Activated T-helper 17 cell treated with anti-CD3 and anti-CD28 coated beads, Interleukin-2, amount 50 U/mL, for 72 hours (primary cell): ENCODE results near the gene GAS7. TPM values are rescaled to one million over a fixed set of nuclear protein-coding genes. Genes with fewer than 3 reads are reported as not detected.
"Not testable (repeated sequence)": the region's sequence is repeated elsewhere in the genome, so short reads cannot be mapped to it uniquely, and the experiment has no call there.

Source experiments
- ATAC-seq: fragments of 150-1000 bp; cut with Tn5 transposase; replicated peaks from 2 replicates; pipeline ENCODE4 v1.10.0; 2021; ENCODE audit warnings: mild to moderate bottlenecking, moderate library complexity
- H3K27ac Mint-ChIP-seq: one replicate; pipeline ENCODE4 v1.8.0; 2022; ENCODE audit warnings: mixed read lengths
- H3K27me3 Mint-ChIP-seq: one replicate; pipeline ENCODE4 v1.8.0; 2022; ENCODE audit warnings: mixed read lengths
- H3K36me3 Mint-ChIP-seq: one replicate; pipeline ENCODE4 v1.8.0; 2022; ENCODE audit warnings: low read depth, mild to moderate bottlenecking, mixed read lengths
- H3K4me1 Mint-ChIP-seq: one replicate; pipeline ENCODE4 v1.8.0; 2022; ENCODE audit warnings: mixed read lengths
- H3K4me3 Mint-ChIP-seq: one replicate; pipeline ENCODE4 v1.8.0; 2022; ENCODE audit warnings: mild to moderate bottlenecking, mixed read lengths
- H3K9me3 Mint-ChIP-seq: one replicate; pipeline ENCODE4 v1.8.0; 2022; ENCODE audit warnings: mixed read lengths
- total RNA-seq, 2 donors: library from RNA; stranded (reverse); gene quantifications; one replicate each; pipeline ENCODE4 v1.2.3, GENCODE V29; 2022

Gene GAS7
- total RNA-seq, 2 donors from 2014 or later, result 0.42 to 0.43 TPM

GRCh38 chr17:10107316-10108165, 90.9 kb downstream of the GAS7 start:
- no peak overlapping the region for H3K27ac Mint-ChIP-seq
- no peak overlapping the region for H3K4me3 Mint-ChIP-seq
- peaks cover 24% of the 10 kb centered on the region for H3K27me3 Mint-ChIP-seq
- no peaks in the 10 kb centered on the region for H3K4me1 Mint-ChIP-seq
- H3K9me3 Mint-ChIP-seq, result peaks cover 4% of the 10 kb centered on the region
- ATAC-seq, result no peak
- no peaks in the 10 kb centered on the region for H3K36me3 Mint-ChIP-seq

- H3K4me1 Mint-ChIP-seq, result no peaks in the 10 kb centered on the region
- H3K27ac Mint-ChIP-seq, result no peak overlapping the region
- no peak for ATAC-seq
Measured at GRCh38 chr17:10106067-10106466, 92.3 kb downstream of the GAS7 start.

GRCh38 chr17:10105513-10106001, 92.8 kb downstream of the GAS7 start:
- H3K36me3 Mint-ChIP-seq, result no peaks in the 10 kb centered on the region
- H3K27me3 Mint-ChIP-seq, result peaks cover 16% of the 10 kb centered on the region
- H3K4me1 Mint-ChIP-seq, result no peaks in the 10 kb centered on the region
- H3K9me3 Mint-ChIP-seq, result peaks cover 4% of the 10 kb centered on the region
- ATAC-seq, result no peak
- no peak overlapping the region for H3K4me3 Mint-ChIP-seq
- H3K27ac Mint-ChIP-seq, result no peak overlapping the region

More at GRCh38 chr17:10106067-10106466, 92.3 kb downstream of the GAS7 start:
- Mint-ChIP-seq H3K36me3 (no peaks in the 10 kb centered on the region), H3K9me3 (peaks cover 4% of the 10 kb centered on the region), H3K4me3 (no peak overlapping the region), H3K27me3 (peaks cover 16% of the 10 kb centered on the region)

- no peaks in the 10 kb centered on the region for H3K36me3 Mint-ChIP-seq
- peaks cover 16% of the 10 kb centered on the region for H3K27me3 Mint-ChIP-seq
- no peak overlapping the region for H3K4me3 Mint-ChIP-seq
- H3K27ac Mint-ChIP-seq, result no peak overlapping the region
- no peaks in the 10 kb centered on the region for H3K4me1 Mint-ChIP-seq
- H3K9me3 Mint-ChIP-seq, result peaks cover 4% of the 10 kb centered on the region
- no peak for ATAC-seq
Measured at GRCh38 chr17:10103712-10104111, 94.7 kb downstream of the GAS7 start.

GRCh38 chr17:10102817-10103216, 95.6 kb downstream of the GAS7 start:
- Mint-ChIP-seq H3K9me3 (peaks cover 4% of the 10 kb centered on the region), H3K27me3 (peaks cover 16% of the 10 kb centered on the region), H3K4me1 (no peaks in the 10 kb centered on the region), H3K36me3 (no peaks in the 10 kb centered on the region), H3K27ac (no peak overlapping the region), H3K4me3 (no peak overlapping the region)
- no peak for ATAC-seq

GRCh38 chr17:10099051-10099571, 99.3 kb downstream of the GAS7 start:
- no peaks in the 10 kb centered on the region for H3K9me3 Mint-ChIP-seq
- H3K27ac Mint-ChIP-seq, result no peak overlapping the region
- no peak for ATAC-seq
- no peaks in the 10 kb centered on the region for H3K4me1 Mint-ChIP-seq
- H3K36me3 Mint-ChIP-seq, result no peaks in the 10 kb centered on the region
- H3K27me3 Mint-ChIP-seq, result peaks cover 4% of the 10 kb centered on the region
- H3K4me3 Mint-ChIP-seq, result no peak overlapping the region

- H3K27me3 Mint-ChIP-seq, result peaks cover 8% of the 10 kb centered on the region
- no peaks in the 10 kb centered on the region for H3K36me3 Mint-ChIP-seq
- H3K9me3 Mint-ChIP-seq, result peaks cover 7% of the 10 kb centered on the region
Measured at GRCh38 chr17:10096596-10096995, 101.8 kb downstream of the GAS7 start.

GRCh38 chr17:10095295-10095694, 103.1 kb downstream of the GAS7 start:
- H3K4me1 Mint-ChIP-seq, H3K36me3 Mint-ChIP-seq, ATAC-seq, H3K4me3 Mint-ChIP-seq, H3K9me3 Mint-ChIP-seq, H3K27ac Mint-ChIP-seq: not testable (repeated sequence)
- H3K27me3 Mint-ChIP-seq, result peaks cover 11% of the 10 kb centered on the region

More at GRCh38 chr17:10096596-10096995, 101.8 kb downstream of the GAS7 start:
- ATAC-seq, result no peak
- Mint-ChIP-seq H3K4me1 (no peaks in the 10 kb centered on the region), H3K4me3 (no peak overlapping the region), H3K27ac (no peak overlapping the region)

GRCh38 chr17:10094797-10095196, 103.6 kb downstream of the GAS7 start:
- no peak for ATAC-seq
- Mint-ChIP-seq H3K36me3 (no peaks in the 10 kb centered on the region), H3K4me1 (no peaks in the 10 kb centered on the region), H3K9me3 (peaks cover 7% of the 10 kb centered on the region), H3K4me3 (no peak overlapping the region), H3K27ac (no peak overlapping the region), H3K27me3 (peaks cover 11% of the 10 kb centered on the region)

- ATAC-seq, result no peak
- no peak overlapping the region for H3K27ac Mint-ChIP-seq
- peaks cover 7% of the 10 kb centered on the region for H3K9me3 Mint-ChIP-seq
- no peak overlapping the region for H3K4me3 Mint-ChIP-seq
- peaks cover 11% of the 10 kb centered on the region for H3K27me3 Mint-ChIP-seq
- H3K36me3 Mint-ChIP-seq, result no peaks in the 10 kb centered on the region
- H3K4me1 Mint-ChIP-seq, result no peaks in the 10 kb centered on the region
Measured at GRCh38 chr17:10092595-10092994, 105.8 kb downstream of the GAS7 start.

GRCh38 chr17:10091046-10091445, 107.4 kb downstream of the GAS7 start:
- Mint-ChIP-seq H3K4me1 (no peaks in the 10 kb centered on the region), H3K36me3 (no peaks in the 10 kb centered on the region), H3K9me3 (peaks cover 7% of the 10 kb centered on the region), H3K27ac (no peak overlapping the region), H3K27me3 (peaks cover 10% of the 10 kb centered on the region), H3K4me3 (no peak overlapping the region)
- no peak for ATAC-seq

GRCh38 chr17:10089196-10089804, 109.1 kb downstream of the GAS7 start:
- no peak for ATAC-seq

GRCh38 chr17:10088444-10088843, 110.0 kb downstream of the GAS7 start:
- Mint-ChIP-seq H3K27ac (no peak overlapping the region), H3K9me3 (peaks cover 7% of the 10 kb centered on the region), H3K4me3 (no peak overlapping the region), H3K36me3 (no peaks in the 10 kb centered on the region), H3K27me3 (peaks cover 6% of the 10 kb centered on the region), H3K4me1 (no peaks in the 10 kb centered on the region)
- ATAC-seq, result no peak

More at GRCh38 chr17:10089196-10089804, 109.1 kb downstream of the GAS7 start:
- Mint-ChIP-seq H3K27me3 (peaks cover 6% of the 10 kb centered on the region), H3K4me1 (no peaks in the 10 kb centered on the region), H3K36me3 (no peaks in the 10 kb centered on the region), H3K4me3 (no peak overlapping the region), H3K9me3 (peaks cover 7% of the 10 kb centered on the region), H3K27ac (no peak overlapping the region)

- Mint-ChIP-seq H3K9me3 (peaks cover 3% of the 10 kb centered on the region), H3K36me3 (no peaks in the 10 kb centered on the region), H3K27ac (no peak overlapping the region), H3K4me3 (no peak overlapping the region), H3K4me1 (no peaks in the 10 kb centered on the region), H3K27me3 (peaks cover 3% of the 10 kb centered on the region)
- ATAC-seq, result no peak
Measured at GRCh38 chr17:10087355-10087754, 111.1 kb downstream of the GAS7 start.

GRCh38 chr17:10083864-10084263, 114.5 kb downstream of the GAS7 start:
- no peaks in the 10 kb centered on the region for H3K4me1 Mint-ChIP-seq
- no peak overlapping the region for H3K4me3 Mint-ChIP-seq
- H3K27ac Mint-ChIP-seq, result no peak overlapping the region
- no peak for ATAC-seq
- H3K27me3 Mint-ChIP-seq, result peaks cover 3% of the 10 kb centered on the region
- H3K36me3 Mint-ChIP-seq, result no peaks in the 10 kb centered on the region
- H3K9me3 Mint-ChIP-seq, result peaks cover 5% of the 10 kb centered on the region
